GM12878 (cell line): ENCODE data around the gene C16orf95. TPM values are rescaled to one million over a fixed set of nuclear protein-coding genes. Genes with fewer than 3 reads are reported as not detected.

ENCODE experiments used
- ATAC-seq: fragments of 200-7000 bp; cut with Tn5 transposase; 3 replicates; pipeline ENCODE4 v1.9.1; 2020; ENCODE audit warnings: mild to moderate bottlenecking, moderate library complexity
- BruUV-seq: library from RNA; stranded (reverse); fragments of 400-500 nt; replicated peaks from 2 replicates; lab custom pipeline; 2021; lab: Mats Ljungman, UMichigan
- CTCF ChIA-PET: fragments of 300-600 bp; sonication (Branson Sonifier 250); formaldehyde crosslinking; extraction: SDS; loops from one replicate; lab custom pipeline; 2021; ENCODE audit warnings: inconsistent platforms; lab: Yijun Ruan, JAX
- POLR2A ChIA-PET: fragments of 350-600 bp; formaldehyde crosslinking; extraction: SDS; loops from one replicate; lab custom pipeline; 2021; ENCODE audit warnings: inconsistent platforms; lab: Charles Lee
- RAD21 ChIA-PET: fragments of 300-600 bp; sonication (Branson Sonifier 250); formaldehyde crosslinking; loops from one replicate; lab custom pipeline; 2023; ENCODE audit warnings: antibody characterized with exemption; ENCODE audit not compliant: unreplicated experiment; lab: Charles Lee
- SMC1A ChIA-PET: fragments of 300-600 bp; sonication (Branson Sonifier 250); formaldehyde crosslinking; loops from one replicate; lab custom pipeline; 2023; ENCODE audit not compliant: unreplicated experiment, uncharacterized antibody; lab: Charles Lee
- DNase-seq: peaks from one replicate; pipeline ENCODE4 v3.0.0-alpha.2; 2011; ENCODE audit warnings: low read depth, low spot score
- FAIRE-seq: peaks from 3 replicates; lab custom pipeline; 2011; peaks lifted over from hg19 to GRCh38; lab: Jason Lieb, UNC
- H2AFZ ChIP-seq: 2 replicates; pipeline ENCODE4 v1.6.0; 2011; ENCODE audit warnings: low read depth, low read length, control low read depth; ENCODE audit not compliant: control insufficient read depth
- H3K27ac ChIP-seq: 2 replicates; pipeline ENCODE4 v1.5.1; 2011; ENCODE audit warnings: control low read depth; ENCODE audit not compliant: control insufficient read depth, insufficient read depth
- H3K27me3 ChIP-seq, 2 experiments: replicated peaks in 1 of 2; 2 replicates each; pipeline versions ENCODE4 v1.6.0 to v1.6.1; 2011; ENCODE audit warnings: low read length in 1 of 2; ENCODE audit not compliant: control insufficient read depth in 2 of 2, insufficient read depth in 2 of 2
- H3K36me3 ChIP-seq, 2 experiments: 2 replicates each; pipeline ENCODE4 v1.5.1; 2011; ENCODE audit warnings: low read length in 1 of 2; ENCODE audit not compliant: control insufficient read depth in 2 of 2, insufficient read depth in 2 of 2
- H3K4me1 ChIP-seq: 2 replicates; pipeline ENCODE4 v1.6.1; 2011; ENCODE audit warnings: mild to moderate bottlenecking, low read length, moderate library complexity, mixed read lengths; ENCODE audit not compliant: control insufficient read depth, insufficient read depth
- H3K4me2 ChIP-seq: 2 replicates; pipeline ENCODE4 v1.6.0; 2011; ENCODE audit warnings: control low read depth; ENCODE audit not compliant: control insufficient read depth, insufficient read depth
- H3K4me3 ChIP-seq: fragments of 200-600 bp; sonication (generic); 2 replicates; pipeline ENCODE4 v1.5.1; 2016
- H3K79me2 ChIP-seq: 2 replicates; pipeline ENCODE4 v1.6.0; 2011; ENCODE audit warnings: low read length; ENCODE audit not compliant: control insufficient read depth, insufficient read depth
- H3K9ac ChIP-seq: 2 replicates; pipeline ENCODE4 v1.8.0; 2011; ENCODE audit warnings: low read length, control low read depth, mixed read lengths; ENCODE audit not compliant: control insufficient read depth, insufficient read depth
- H3K9me3 ChIP-seq: replicated peaks from 3 replicates; pipeline ENCODE4 v1.5.1; 2011; ENCODE audit warnings: mild to moderate bottlenecking, low read length; ENCODE audit not compliant: control insufficient read depth, insufficient read depth
- H4K20me1 ChIP-seq: 2 replicates; pipeline ENCODE4 v1.6.0; 2011; ENCODE audit not compliant: control insufficient read depth, insufficient read depth
- ETV6 ChIP-seq, 2 experiments: fragments of 450-650 bp in 1 of 2; IDR thresholded peaks in 1 of 2; conservative IDR thresholded peaks in 1 of 2; 2 replicates each; pipeline ENCODE4 v1.6.1; 2014; ENCODE audit warnings: antibody characterized with exemption in 1 of 2, borderline replicate concordance in 1 of 2, low read depth in 1 of 2, mild to moderate bottlenecking in 1 of 2, moderate library complexity in 1 of 2
- HDAC6 ChIP-seq: fragments of 200-600 bp; sonication (generic); IDR thresholded peaks from one replicate; pipeline ENCODE4 v1.8.0; 2017; ENCODE audit warnings: antibody characterized with exemption; ENCODE audit not compliant: unreplicated experiment
- IRF4 ChIP-seq: IDR thresholded peaks from 2 replicates; pipeline ENCODE4 v1.6.1; 2011; ENCODE audit warnings: low read depth, low read length
- JUNB ChIP-seq: IDR thresholded peaks from 2 replicates; pipeline ENCODE4 v1.6.1; 2016; ENCODE audit warnings: antibody characterized with exemption, mild to moderate bottlenecking
- SIX5 ChIP-seq: IDR thresholded peaks from 2 replicates; pipeline ENCODE4 v1.6.1; 2011; ENCODE audit warnings: mild to moderate bottlenecking, low read depth, low read length, moderate library complexity; ENCODE audit not compliant: severe bottlenecking
- SMC3 ChIP-seq: IDR thresholded peaks from 2 replicates; pipeline ENCODE4 v1.6.1; 2011; ENCODE audit warnings: low read length, improper control_type of control experiment, borderline replicate concordance
- YBX1 ChIP-seq: fragments of 450-650 bp; IDR thresholded peaks from 2 replicates; pipeline ENCODE4 v1.6.1; 2016; ENCODE audit warnings: antibody characterized with exemption
- ZSCAN29 ChIP-seq: fragments of 450-650 bp; IDR thresholded peaks from 2 replicates; pipeline ENCODE4 v1.6.1; 2017; ENCODE audit warnings: mild to moderate bottlenecking, moderate library complexity
- WGBS: methylation state at CpG from one replicate; pipeline ENCODE4 v1.1.6; 2016; ENCODE audit warnings: low lambda C conversion rate; ENCODE audit not compliant: insufficient replicate concordance, insufficient coverage; ENCODE audit errors: missing lambda C conversion rate; 5-methylcytosine and 5-hydroxymethylcytosine counted together
- in situ Hi-C: fragments of 300-500 bp; cut with MboI; formaldehyde crosslinking; loops from 9 replicates; pipeline ENCODE4 v1.14.3; 2018; ENCODE audit warnings: mixed read lengths
- intact Hi-C: fragments of 100-400 bp; cut with micrococcal nuclease; formaldehyde crosslinking; loops from one replicate; pipeline ENCODE4 v1.14.2; 2022; ENCODE audit not compliant: unreplicated experiment
- polyA plus RNA-seq, 11 experiments: library from polyadenylated mRNA; depleted of rRNA in 4 of 11; unstranded in 6 of 11; stranded (reverse) in 5 of 11; fragments of >200 nt; fragmentation: Nextera tagmentation in 4 of 11; fragmentation: Illumina TruSeq in 1 of 11; extraction: Ambion mirVana in 4 of 11; extraction: Trizol in 1 of 11; gene quantifications; 1 replicate in 1 of 11; 2 replicates in 10 of 11; pipeline versions ENCODE4 v1.2.1 to v1.2.3, GENCODE V29; 2011 to 2016; ENCODE audit warnings: inconsistent platforms in 2 of 11, missing spikeins in 2 of 11, low read depth in 1 of 11
- total RNA-seq, 4 experiments: library from RNA; depleted of rRNA in 3 of 4; stranded (reverse); fragments of >200 nt in 3 of 4; fragmentation: Illumina TruSeq in 1 of 4; extraction: Trizol in 1 of 4; gene quantifications; 2 replicates each; pipeline versions ENCODE4 v1.2.1 to v1.2.3, GENCODE V29; 2013 to 2021
- TF ChIP-seq, protein P1 (sequence below): fragments of 450-650 bp; IDR thresholded peaks from 2 replicates; pipeline ENCODE4 v1.6.1; 2016; ENCODE audit warnings: mild to moderate bottlenecking
- TF ChIP-seq, protein P2 (sequence below), 3 experiments: IDR thresholded peaks in 2 of 3; conservative IDR thresholded peaks in 1 of 3; 2 replicates each; pipeline ENCODE4 v1.5.1; 2011; ENCODE audit warnings: low read depth in 3 of 3, low read length in 3 of 3, mild to moderate bottlenecking in 3 of 3, control low read depth in 2 of 3, moderate library complexity in 2 of 3, inconsistent platforms in 1 of 3, mixed read lengths in 1 of 3; ENCODE audit not compliant: control insufficient read depth in 2 of 3, insufficient read depth in 1 of 3; ENCODE audit errors: extremely low read depth in 1 of 3
- TF ChIP-seq, protein P3 (sequence below): fragments of 450-650 bp; formaldehyde crosslinking; IDR thresholded peaks from 2 replicates; pipeline ENCODE4 v1.5.0; 2022; ENCODE audit warnings: mild to moderate bottlenecking, missing genetic modification characterization
- TF ChIP-seq, protein P4 (sequence below): fragments of 450-650 bp; IDR thresholded peaks from 2 replicates; pipeline ENCODE4 v1.6.1; 2017; ENCODE audit warnings: antibody characterized with exemption, mild to moderate bottlenecking, moderate library complexity

C16orf95 gene
- total and polyA plus RNA-seq, 10 of the 15 experiments (the other 5 are each of a cell fraction or from before 2014, with no cell fraction given), result 0.90 to 22.7 (median 6.0) TPM

DNA sequence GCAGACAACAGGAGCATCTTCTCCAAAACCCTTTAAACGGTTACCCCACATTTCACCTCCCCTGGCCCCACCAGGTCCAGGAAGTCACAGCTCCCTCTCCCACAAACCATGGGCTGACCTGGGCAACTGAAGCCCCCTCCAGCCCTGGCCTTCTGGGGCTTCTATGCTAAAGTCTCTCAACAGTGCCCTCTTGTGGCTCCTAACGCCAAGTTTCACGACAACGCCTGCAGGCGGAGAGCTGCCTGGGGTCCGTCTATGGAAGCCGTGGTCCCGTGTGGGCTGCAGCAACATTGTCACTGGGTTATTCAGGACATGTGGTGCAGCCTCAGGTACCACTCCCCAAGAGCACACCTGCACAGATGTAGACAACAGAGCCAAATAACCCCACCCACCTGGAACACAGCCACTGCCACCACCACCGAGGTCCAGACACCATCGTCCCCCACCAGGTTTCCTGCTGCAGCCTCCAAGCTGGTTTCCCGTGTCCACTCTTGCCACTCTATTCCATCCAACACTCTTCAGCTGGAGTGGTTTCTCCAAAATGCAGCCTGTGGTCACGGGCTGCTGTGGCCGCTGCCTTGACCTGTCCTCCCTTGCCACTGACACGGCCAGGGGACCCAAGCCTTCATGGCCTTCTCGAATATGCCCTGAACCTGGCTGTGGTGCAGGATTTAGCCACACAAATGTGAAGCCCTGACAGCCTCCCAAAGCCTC lies 19.1 kb downstream of the C16orf95 start:
- DNase-seq (no peak), FAIRE-seq (peak; percentile 35), ATAC-seq (peak; percentile 80)
- H3K27me3 ChIP-seq, result no peaks in the 10 kb centered on the region
- no peaks in the 10 kb centered on the region for H3K9me3 ChIP-seq
- intact Hi-C loops, result loop anchor here (5.0 kb wide), 1 partner anchor 736 kb away; no protein-coding TSS in a partner anchor
- WGBS, result 43% methylated on average over 15 of the region's 15 CpGs
- H4K20me1 ChIP-seq, result no peaks in the 10 kb centered on the region
- no TSS peak for BruUV-seq
- in situ Hi-C loops, result no loop called here
- H3K27ac ChIP-seq, result no peak overlapping the region
- ChIA-PET CTCF (interaction anchor here (0.7 to 2.1 kb wide), 5 partner anchors 14 to 733 kb away, joined by 3 to 5 read pairs (median 4); no protein-coding TSS in a partner anchor), SMC1A (interaction anchor here (0.8 kb wide), 1 partner anchor 236 kb away, joined by 3 read pairs; no protein-coding TSS in a partner anchor), POLR2A (no interaction called here), RAD21 (interaction anchor here (0.6 to 0.8 kb wide), 2 partner anchors 95 to 736 kb away, joined by 3 read pairs; no protein-coding TSS in a partner anchor)
- no peak overlapping the region for H2AFZ ChIP-seq
- no peak overlapping the region for H3K9ac ChIP-seq
- no peak overlapping the region for H3K4me2 ChIP-seq
- no peaks in the 10 kb centered on the region for H3K79me2 ChIP-seq
- no peaks in the 10 kb centered on the region for H3K4me1 ChIP-seq
- H3K4me3 ChIP-seq, result no peak overlapping the region
- H3K36me3 ChIP-seq, result no peaks in the 10 kb centered on the region
- TF ChIP-seq, protein P1, sequence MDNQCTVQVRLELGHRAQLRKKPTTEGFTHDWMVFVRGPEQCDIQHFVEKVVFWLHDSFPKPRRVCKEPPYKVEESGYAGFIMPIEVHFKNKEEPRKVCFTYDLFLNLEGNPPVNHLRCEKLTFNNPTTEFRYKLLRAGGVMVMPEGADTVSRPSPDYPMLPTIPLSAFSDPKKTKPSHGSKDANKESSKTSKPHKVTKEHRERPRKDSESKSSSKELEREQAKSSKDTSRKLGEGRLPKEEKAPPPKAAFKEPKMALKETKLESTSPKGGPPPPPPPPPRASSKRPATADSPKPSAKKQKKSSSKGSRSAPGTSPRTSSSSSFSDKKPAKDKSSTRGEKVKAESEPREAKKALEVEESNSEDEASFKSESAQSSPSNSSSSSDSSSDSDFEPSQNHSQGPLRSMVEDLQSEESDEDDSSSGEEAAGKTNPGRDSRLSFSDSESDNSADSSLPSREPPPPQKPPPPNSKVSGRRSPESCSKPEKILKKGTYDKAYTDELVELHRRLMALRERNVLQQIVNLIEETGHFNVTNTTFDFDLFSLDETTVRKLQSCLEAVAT, result 0 out of 2 replicates have a peak, but pooled peaks have one; percentile 34
- no peak for TF ChIP-seq IRF4
- TF ChIP-seq JUNB, result no peak
- no peak for TF ChIP-seq ZSCAN29
- peak; percentile 44 for TF ChIP-seq SMC3
- TF ChIP-seq, protein P2, sequence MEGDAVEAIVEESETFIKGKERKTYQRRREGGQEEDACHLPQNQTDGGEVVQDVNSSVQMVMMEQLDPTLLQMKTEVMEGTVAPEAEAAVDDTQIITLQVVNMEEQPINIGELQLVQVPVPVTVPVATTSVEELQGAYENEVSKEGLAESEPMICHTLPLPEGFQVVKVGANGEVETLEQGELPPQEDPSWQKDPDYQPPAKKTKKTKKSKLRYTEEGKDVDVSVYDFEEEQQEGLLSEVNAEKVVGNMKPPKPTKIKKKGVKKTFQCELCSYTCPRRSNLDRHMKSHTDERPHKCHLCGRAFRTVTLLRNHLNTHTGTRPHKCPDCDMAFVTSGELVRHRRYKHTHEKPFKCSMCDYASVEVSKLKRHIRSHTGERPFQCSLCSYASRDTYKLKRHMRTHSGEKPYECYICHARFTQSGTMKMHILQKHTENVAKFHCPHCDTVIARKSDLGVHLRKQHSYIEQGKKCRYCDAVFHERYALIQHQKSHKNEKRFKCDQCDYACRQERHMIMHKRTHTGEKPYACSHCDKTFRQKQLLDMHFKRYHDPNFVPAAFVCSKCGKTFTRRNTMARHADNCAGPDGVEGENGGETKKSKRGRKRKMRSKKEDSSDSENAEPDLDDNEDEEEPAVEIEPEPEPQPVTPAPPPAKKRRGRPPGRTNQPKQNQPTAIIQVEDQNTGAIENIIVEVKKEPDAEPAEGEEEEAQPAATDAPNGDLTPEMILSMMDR (IDR thresholded peaks at IDR 0.05 in 2 of 3, conservative IDR thresholded peaks at IDR 0.05 in 1 of 3; ENCODE audit: control insufficient read depth in 2 of 3, extremely low read depth in 1 of 3, insufficient read depth in 1 of 3, low read depth in 3 of 3, low read length in 3 of 3), result peak; percentile 51 to 65 (median 60)
- no peak for TF ChIP-seq YBX1
- TF ChIP-seq, protein P3, sequence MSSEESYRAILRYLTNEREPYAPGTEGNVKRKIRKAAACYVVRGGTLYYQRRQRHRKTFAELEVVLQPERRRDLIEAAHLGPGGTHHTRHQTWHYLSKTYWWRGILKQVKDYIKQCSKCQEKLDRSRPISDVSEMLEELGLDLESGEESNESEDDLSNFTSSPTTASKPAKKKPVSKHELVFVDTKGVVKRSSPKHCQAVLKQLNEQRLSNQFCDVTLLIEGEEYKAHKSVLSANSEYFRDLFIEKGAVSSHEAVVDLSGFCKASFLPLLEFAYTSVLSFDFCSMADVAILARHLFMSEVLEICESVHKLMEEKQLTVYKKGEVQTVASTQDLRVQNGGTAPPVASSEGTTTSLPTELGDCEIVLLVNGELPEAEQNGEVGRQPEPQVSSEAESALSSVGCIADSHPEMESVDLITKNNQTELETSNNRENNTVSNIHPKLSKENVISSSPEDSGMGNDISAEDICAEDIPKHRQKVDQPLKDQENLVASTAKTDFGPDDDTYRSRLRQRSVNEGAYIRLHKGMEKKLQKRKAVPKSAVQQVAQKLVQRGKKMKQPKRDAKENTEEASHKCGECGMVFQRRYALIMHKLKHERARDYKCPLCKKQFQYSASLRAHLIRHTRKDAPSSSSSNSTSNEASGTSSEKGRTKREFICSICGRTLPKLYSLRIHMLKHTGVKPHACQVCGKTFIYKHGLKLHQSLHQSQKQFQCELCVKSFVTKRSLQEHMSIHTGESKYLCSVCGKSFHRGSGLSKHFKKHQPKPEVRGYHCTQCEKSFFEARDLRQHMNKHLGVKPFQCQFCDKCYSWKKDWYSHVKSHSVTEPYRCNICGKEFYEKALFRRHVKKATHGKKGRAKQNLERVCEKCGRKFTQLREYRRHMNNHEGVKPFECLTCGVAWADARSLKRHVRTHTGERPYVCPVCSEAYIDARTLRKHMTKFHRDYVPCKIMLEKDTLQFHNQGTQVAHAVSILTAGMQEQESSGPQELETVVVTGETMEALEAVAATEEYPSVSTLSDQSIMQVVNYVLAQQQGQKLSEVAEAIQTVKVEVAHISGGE (CRISPR knock-in tag), result no peak
- TF ChIP-seq, protein P4, sequence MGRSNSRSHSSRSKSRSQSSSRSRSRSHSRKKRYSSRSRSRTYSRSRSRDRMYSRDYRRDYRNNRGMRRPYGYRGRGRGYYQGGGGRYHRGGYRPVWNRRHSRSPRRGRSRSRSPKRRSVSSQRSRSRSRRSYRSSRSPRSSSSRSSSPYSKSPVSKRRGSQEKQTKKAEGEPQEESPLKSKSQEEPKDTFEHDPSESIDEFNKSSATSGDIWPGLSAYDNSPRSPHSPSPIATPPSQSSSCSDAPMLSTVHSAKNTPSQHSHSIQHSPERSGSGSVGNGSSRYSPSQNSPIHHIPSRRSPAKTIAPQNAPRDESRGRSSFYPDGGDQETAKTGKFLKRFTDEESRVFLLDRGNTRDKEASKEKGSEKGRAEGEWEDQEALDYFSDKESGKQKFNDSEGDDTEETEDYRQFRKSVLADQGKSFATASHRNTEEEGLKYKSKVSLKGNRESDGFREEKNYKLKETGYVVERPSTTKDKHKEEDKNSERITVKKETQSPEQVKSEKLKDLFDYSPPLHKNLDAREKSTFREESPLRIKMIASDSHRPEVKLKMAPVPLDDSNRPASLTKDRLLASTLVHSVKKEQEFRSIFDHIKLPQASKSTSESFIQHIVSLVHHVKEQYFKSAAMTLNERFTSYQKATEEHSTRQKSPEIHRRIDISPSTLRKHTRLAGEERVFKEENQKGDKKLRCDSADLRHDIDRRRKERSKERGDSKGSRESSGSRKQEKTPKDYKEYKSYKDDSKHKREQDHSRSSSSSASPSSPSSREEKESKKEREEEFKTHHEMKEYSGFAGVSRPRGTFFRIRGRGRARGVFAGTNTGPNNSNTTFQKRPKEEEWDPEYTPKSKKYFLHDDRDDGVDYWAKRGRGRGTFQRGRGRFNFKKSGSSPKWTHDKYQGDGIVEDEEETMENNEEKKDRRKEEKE, result no peak
- no peak for TF ChIP-seq HDAC6
- no peak for TF ChIP-seq SIX5
- TF ChIP-seq ETV6 (conservative IDR thresholded peaks at IDR 0.05 in 1 of 2, IDR thresholded peaks at IDR 0.05 in 1 of 2; ENCODE audit: borderline replicate concordance in 1 of 2, low read depth in 1 of 2), result no peak
